Sigmoid colon (tissue), 7 donors: ENCODE data around the gene P2RY1. TPM values are rescaled to one million over a fixed set of nuclear protein-coding genes. Genes with fewer than 3 reads are reported as not detected.
"Not testable (repeated sequence)": the region's sequence is repeated elsewhere in the genome, so short reads cannot be mapped to it uniquely, and the experiment has no call there.

ENCODE experiments used
- DNase-seq: peaks from one replicate; pipeline ENCODE4 v3.0.0-alpha.2; 2019
- H3K27ac ChIP-seq, 4 donors: fragments of 200-600 bp; sonication (generic); one replicate each; pipeline ENCODE4 v1.5.1; 2016 to 2019; ENCODE audit warnings: mild to moderate bottlenecking in 1 of 4
- H3K27me3 ChIP-seq, 3 donors: fragments of 200-600 bp; sonication (generic); one replicate each; pipeline ENCODE4 v1.5.1; 2019; ENCODE audit warnings: mild to moderate bottlenecking in 1 of 3
- H3K36me3 ChIP-seq, 4 donors: fragments of 200-600 bp; sonication (generic); one replicate each; pipeline ENCODE4 v1.5.1; 2016 to 2019
- H3K4me1 ChIP-seq, 4 donors: fragments of 200-600 bp; sonication (generic); one replicate each; pipeline ENCODE4 v1.5.1; 2017 to 2019
- H3K4me3 ChIP-seq, 4 donors: fragments of 200-600 bp; sonication (generic); one replicate each; pipeline ENCODE4 v1.5.1; 2017 to 2019; ENCODE audit warnings: mild to moderate bottlenecking in 2 of 4, moderate library complexity in 1 of 4
- H3K9me3 ChIP-seq, 4 donors: fragments of 200-600 bp in 3 of 4; sonication (generic) in 3 of 4; one replicate each; pipeline versions ENCODE4 v1.5.1 to v1.6.1; 2013 to 2019
- EP300 ChIP-seq, 4 donors: sonication (generic); formaldehyde crosslinking; IDR thresholded peaks; one replicate each; pipeline ENCODE4 v1.6.1; 2017; ENCODE audit warnings: antibody characterized with exemption in 4 of 4
- POLR2A ChIP-seq, 2 donors: fragments of 450-650 bp; IDR thresholded peaks; one replicate each; pipeline ENCODE4 v1.6.1; 2016; ENCODE audit warnings: antibody characterized with exemption in 2 of 2, mild to moderate bottlenecking in 2 of 2, moderate library complexity in 2 of 2
- POLR2AphosphoS5 ChIP-seq, 4 donors: sonication (generic); formaldehyde crosslinking; IDR thresholded peaks; one replicate each; pipeline ENCODE4 v1.6.1; 2017; ENCODE audit warnings: antibody characterized with exemption in 4 of 4
- WGBS, 2 donors: extraction: QIAGEN DNeasy Blood & Tissue Kit; methylation state at CpG; one replicate each; pipeline ENCODE4 v1.1.7; 2013; 5-methylcytosine and 5-hydroxymethylcytosine counted together
- intact Hi-C: fragments of 100-400 bp; cut with DNase I; formaldehyde crosslinking; loops from one replicate; pipeline ENCODE4 v1.15.1; 2023
- polyA plus RNA-seq, 3 donors: library from polyadenylated mRNA; stranded (reverse); fragments of 200-250 nt; gene quantifications; one replicate each; pipeline ENCODE4 v1.2.3, GENCODE V29; 2013
- total RNA-seq, 4 donors: library from RNA; depleted of rRNA; stranded (reverse); fragments of >200 nt; gene quantifications; one replicate each; pipeline ENCODE4 v1.1.0, GENCODE V29; 2016
- TF ChIP-seq, protein P1 (sequence below), 4 experiments: fragments of 450-650 bp in 3 of 4; fragments of 200-600 bp in 1 of 4; IDR thresholded peaks; one replicate each; pipeline ENCODE4 v1.5.1; 2016 to 2019; ENCODE audit warnings: antibody characterized with exemption in 4 of 4, mild to moderate bottlenecking in 3 of 4, moderate library complexity in 2 of 4
- donor health status: healthy with polysubstance abuse.
- donor health status: Bipolar disorder and iron deficiency.
- donor health status: healthy.

Gene P2RY1
- total and polyA plus RNA-seq, 7 donors = 2.5 to 55.6 (median 21.4) TPM

DNA sequence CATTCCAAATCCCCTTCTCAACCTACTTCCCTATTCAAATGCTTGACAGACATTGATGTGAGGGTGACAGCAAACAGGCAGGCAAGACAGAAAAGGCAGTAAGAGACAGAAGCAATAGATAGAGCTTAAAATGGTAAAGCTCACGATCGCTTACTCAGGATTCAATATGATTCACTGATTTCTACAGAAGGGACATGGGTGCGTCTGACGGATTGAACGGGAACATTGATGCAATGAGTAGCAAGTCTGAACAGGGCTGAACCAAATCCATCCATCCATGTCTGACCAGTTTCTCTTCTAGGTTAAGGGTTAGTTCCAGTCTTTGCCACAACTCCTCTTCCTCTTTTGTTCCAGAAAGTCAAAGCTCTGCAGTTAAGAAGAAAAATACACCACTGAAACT, 35.1 kb downstream of the P2RY1 start:
- DNase-seq = no peak
- Histone ChIP-seq H3K9me3 (peaks cover 0 to 4% (median under 1%) of the 10 kb centered on the region in 4 donors), H3K4me3 (no peak overlapping the region), H3K36me3 (no peaks in the 10 kb centered on the region), H3K4me1 (no peaks in the 10 kb centered on the region), H3K27me3 (no peaks in the 10 kb centered on the region), H3K27ac (no peak overlapping the region)
- TF ChIP-seq, protein P1, sequence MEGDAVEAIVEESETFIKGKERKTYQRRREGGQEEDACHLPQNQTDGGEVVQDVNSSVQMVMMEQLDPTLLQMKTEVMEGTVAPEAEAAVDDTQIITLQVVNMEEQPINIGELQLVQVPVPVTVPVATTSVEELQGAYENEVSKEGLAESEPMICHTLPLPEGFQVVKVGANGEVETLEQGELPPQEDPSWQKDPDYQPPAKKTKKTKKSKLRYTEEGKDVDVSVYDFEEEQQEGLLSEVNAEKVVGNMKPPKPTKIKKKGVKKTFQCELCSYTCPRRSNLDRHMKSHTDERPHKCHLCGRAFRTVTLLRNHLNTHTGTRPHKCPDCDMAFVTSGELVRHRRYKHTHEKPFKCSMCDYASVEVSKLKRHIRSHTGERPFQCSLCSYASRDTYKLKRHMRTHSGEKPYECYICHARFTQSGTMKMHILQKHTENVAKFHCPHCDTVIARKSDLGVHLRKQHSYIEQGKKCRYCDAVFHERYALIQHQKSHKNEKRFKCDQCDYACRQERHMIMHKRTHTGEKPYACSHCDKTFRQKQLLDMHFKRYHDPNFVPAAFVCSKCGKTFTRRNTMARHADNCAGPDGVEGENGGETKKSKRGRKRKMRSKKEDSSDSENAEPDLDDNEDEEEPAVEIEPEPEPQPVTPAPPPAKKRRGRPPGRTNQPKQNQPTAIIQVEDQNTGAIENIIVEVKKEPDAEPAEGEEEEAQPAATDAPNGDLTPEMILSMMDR (IDR thresholded peaks at IDR 0.05) = no peak
- no peak for TF ChIP-seq POLR2A (IDR thresholded peaks at IDR 0.05)
- no peak for TF ChIP-seq EP300 (IDR thresholded peaks at IDR 0.05)
- no peak for TF ChIP-seq POLR2AphosphoS5 (IDR thresholded peaks at IDR 0.05)
- intact Hi-C loops = no loop called here
- 95% methylated on average over 5 of the region's 5 CpGs for WGBS, 2 donors

DNA sequence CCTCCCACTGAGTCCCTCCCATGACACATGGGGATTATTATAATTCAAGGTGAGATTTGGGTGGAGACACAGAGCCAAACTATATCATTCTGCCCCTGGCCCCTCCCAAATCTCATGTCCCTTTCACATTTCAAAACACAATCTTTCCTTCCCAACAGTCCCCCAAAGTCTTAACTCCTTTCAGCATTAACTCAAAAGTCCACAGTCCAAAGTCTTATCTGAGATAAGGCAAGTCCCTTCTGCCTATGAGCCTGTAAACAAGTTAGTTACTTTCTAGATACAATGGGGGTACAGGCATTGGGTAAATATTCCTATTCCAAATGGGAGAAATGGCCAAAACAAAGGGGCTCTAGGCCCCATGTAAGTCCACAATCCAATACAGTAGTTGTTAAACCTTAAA, 38.4 kb downstream of the P2RY1 start:
- H3K27ac ChIP-seq, H3K4me1 ChIP-seq, intact Hi-C loops: not testable (repeated sequence)

DNA sequence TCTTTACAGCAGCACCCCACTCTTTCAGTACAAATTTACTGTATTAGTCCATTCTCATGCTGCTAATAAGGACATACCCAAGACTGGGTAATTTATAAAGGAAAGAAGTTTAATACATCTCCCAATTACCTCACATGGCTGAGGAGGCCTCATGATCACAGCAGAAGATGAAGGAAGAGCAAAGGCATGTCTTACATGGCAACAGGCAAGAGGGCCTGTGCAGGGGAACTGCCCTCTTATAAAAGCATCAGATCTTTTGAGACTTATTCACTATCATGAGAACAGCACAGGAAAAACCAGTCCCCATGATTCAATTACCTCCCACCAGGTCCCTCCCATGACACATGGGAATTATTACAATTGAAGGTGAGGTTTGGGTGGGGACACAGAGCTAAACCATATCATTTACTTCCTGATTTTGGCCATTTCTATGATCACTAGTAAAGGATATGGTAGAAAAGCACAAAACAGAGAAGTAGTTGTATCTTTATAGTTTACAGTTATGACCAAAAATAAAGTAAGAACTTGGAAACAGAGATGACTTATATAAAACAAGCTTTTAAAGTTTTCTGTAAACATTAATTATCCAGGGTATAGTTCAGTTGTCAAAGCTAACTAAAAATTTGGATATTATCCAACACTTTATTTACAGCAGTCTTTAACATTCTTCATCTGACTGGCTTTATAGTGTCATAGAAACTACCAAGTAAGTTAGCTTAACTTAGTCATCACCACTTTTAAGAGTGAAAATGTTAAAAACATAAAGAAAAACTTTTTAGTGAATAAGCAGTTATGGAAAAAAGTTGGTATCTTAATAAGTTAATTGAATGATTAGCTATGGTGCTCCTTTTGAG, 40.2 kb downstream of the P2RY1 start:
- H3K4me1 ChIP-seq = no peaks in the 10 kb centered on the region
- DNase-seq = no peak
- H3K4me3 ChIP-seq = no peak overlapping the region
- H3K36me3 ChIP-seq = no peaks in the 10 kb centered on the region
- intact Hi-C loops = no loop called here
- no peak overlapping the region for H3K27ac ChIP-seq
- H3K9me3 ChIP-seq = peaks cover 0 to 4% (median under 1%) of the 10 kb centered on the region in 4 donors
- TF ChIP-seq POLR2AphosphoS5 (IDR thresholded peaks at IDR 0.05) (no peak), EP300 (IDR thresholded peaks at IDR 0.05) (no peak), POLR2A (IDR thresholded peaks at IDR 0.05) (no peak)
- TF ChIP-seq, protein P1 (IDR thresholded peaks at IDR 0.05) = no peak
- no peaks in the 10 kb centered on the region for H3K27me3 ChIP-seq

More for the DNA sequence above, 38.4 kb downstream of the P2RY1 start:
- not testable (repeated sequence) for H3K27me3 ChIP-seq, H3K4me3 ChIP-seq, H3K36me3 ChIP-seq, DNase-seq, H3K9me3 ChIP-seq

DNA sequence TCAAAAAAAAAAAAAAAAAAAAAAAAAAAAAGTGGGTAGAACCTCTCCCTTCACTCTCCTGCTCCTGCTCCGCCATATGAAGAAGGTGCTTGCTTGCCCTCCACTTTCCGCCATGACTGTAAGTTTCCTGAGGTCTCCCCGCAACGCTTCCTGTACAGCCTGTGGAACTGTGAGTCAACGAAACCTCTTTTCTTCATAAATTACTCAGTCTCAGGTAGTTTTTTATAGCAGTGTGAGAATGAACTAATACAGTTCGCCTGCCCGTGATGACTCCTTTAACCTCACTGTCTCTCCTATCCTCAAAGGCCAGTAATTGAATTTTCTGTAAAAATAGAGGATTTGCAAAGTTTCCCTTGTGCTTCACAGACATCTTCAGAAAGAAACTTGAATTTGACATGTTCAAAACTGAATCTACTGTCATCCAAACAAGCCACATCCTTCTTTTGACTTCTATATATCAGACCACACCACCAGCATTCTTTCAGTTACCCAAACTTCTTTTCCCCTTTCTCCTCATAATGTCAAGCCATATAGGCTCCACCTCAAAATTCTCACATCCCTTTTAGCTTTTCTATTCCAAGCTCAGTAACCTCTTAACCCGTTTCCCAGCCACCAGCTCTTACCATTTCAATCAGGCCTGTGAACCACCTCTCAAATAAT, 44.3 kb downstream of the P2RY1 start:
- TF ChIP-seq, protein P1 (IDR thresholded peaks at IDR 0.05) = no peak
- no peak for TF ChIP-seq POLR2A (IDR thresholded peaks at IDR 0.05)
- no peak for TF ChIP-seq EP300 (IDR thresholded peaks at IDR 0.05)
- TF ChIP-seq POLR2AphosphoS5 (IDR thresholded peaks at IDR 0.05) = no peak
- no peak for DNase-seq
- Histone ChIP-seq H3K36me3 (no peaks in the 10 kb centered on the region), H3K9me3 (peaks cover 0 to 4% (median under 1%) of the 10 kb centered on the region in 4 donors), H3K4me1 (no peaks in the 10 kb centered on the region), H3K4me3 (no peak overlapping the region), H3K27me3 (no peaks in the 10 kb centered on the region), H3K27ac (no peak overlapping the region)
- WGBS, 2 donors = 82 to 94% methylated on average over 8 of the region's 8 CpGs
- intact Hi-C loops = no loop called here

DNA sequence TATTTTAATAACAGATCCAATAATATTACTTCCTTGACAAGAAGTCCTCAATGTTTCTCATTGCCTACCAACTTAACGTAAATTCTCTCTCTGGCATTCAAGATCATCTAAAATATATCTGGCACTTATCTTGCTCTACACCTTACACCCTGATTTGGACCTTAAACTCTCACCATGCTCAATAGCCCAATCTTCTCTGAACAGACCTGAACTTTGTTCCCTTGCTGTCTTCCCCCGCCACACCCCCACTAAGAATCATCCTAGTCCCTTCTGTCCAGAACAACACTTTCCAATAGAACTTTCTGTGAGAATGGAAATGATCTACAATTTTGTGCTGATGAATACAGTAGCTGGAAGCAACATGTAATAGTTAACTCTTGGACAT, 44.9 kb downstream of the P2RY1 start:
- 56 to 94% methylated on average over 2 of the region's 2 CpGs for WGBS, 2 donors
- no peaks in the 10 kb centered on the region for H3K4me1 ChIP-seq
- H3K9me3 ChIP-seq = peaks cover 0 to under 1% (median 0%) of the 10 kb centered on the region in 4 donors
- TF ChIP-seq POLR2A (IDR thresholded peaks at IDR 0.05) (no peak), EP300 (IDR thresholded peaks at IDR 0.05) (no peak), POLR2AphosphoS5 (IDR thresholded peaks at IDR 0.05) (no peak)
- TF ChIP-seq, protein P1 (IDR thresholded peaks at IDR 0.05) = no peak
- intact Hi-C loops = no loop called here
- no peaks in the 10 kb centered on the region for H3K27me3 ChIP-seq
- H3K27ac ChIP-seq = no peak overlapping the region
- H3K4me3 ChIP-seq = no peak overlapping the region
- H3K36me3 ChIP-seq = no peaks in the 10 kb centered on the region
- no peak for DNase-seq
